ENCODE data around the gene LSM4.
"Not testable (repeated sequence)": the region's sequence is repeated elsewhere in the genome, so short reads cannot be mapped to it uniquely, and the experiment has no call there.

LSM4 gene

GRCh38 chr19:18322759-18323460 lies at the start of gene LSM4:
LSM4 (minus strand) TSS chr19:18323076; CDS start chr19:18323020, 56 bp downstream.
- in situ Hi-C loops (cut with MboI; ENCODE audit: low pct_unique_long_range_greater_than_20kb, low sequenced_read_pairs), result no loop called here
- DNase-seq, result peak; percentile 99

GRCh38 chr19:18368504-18369222 lies 45.8 kb upstream of the LSM4 start:
- no peak for DNase-seq
- in situ Hi-C loops (cut with MboI; ENCODE audit: low pct_unique_long_range_greater_than_20kb, low sequenced_read_pairs), result no loop called here

- in situ Hi-C loops (cut with MboI; ENCODE audit: low pct_unique_long_range_greater_than_20kb, low sequenced_read_pairs), result no loop called here
- DNase-seq, result no peak
Measured at GRCh38 chr19:18366021-18366435, 43.2 kb upstream of the LSM4 start.

- peak; percentile 97 for DNase-seq
Measured at GRCh38 chr19:18364826-18365528, 42.1 kb upstream of the LSM4 start.

GRCh38 chr19:18364277-18364825 lies 41.5 kb upstream of the LSM4 start:
- in situ Hi-C loops (cut with MboI; ENCODE audit: low pct_unique_long_range_greater_than_20kb, low sequenced_read_pairs); DNase-seq: not testable (repeated sequence)

More at GRCh38 chr19:18364826-18365528, 42.1 kb upstream of the LSM4 start:
- in situ Hi-C loops (cut with MboI; ENCODE audit: low pct_unique_long_range_greater_than_20kb, low sequenced_read_pairs), result no loop called here

GRCh38 chr19:18363787-18364186 lies 40.9 kb upstream of the LSM4 start:
- in situ Hi-C loops (cut with MboI; ENCODE audit: low pct_unique_long_range_greater_than_20kb, low sequenced_read_pairs), result no loop called here
- DNase-seq, result no peak

- in situ Hi-C loops (cut with MboI; ENCODE audit: low pct_unique_long_range_greater_than_20kb, low sequenced_read_pairs), result no loop called here
- DNase-seq, result peak; percentile 42
Measured at GRCh38 chr19:18362934-18363542, 40.2 kb upstream of the LSM4 start.

GRCh38 chr19:18361646-18362045 lies 38.8 kb upstream of the LSM4 start:
- in situ Hi-C loops (cut with MboI; ENCODE audit: low pct_unique_long_range_greater_than_20kb, low sequenced_read_pairs), result no loop called here
- no peak for DNase-seq

GRCh38 chr19:18357041-18357440 lies 34.2 kb upstream of the LSM4 start:
- in situ Hi-C loops (cut with MboI; ENCODE audit: low pct_unique_long_range_greater_than_20kb, low sequenced_read_pairs), result loop anchor here (10.0 kb wide), 1 partner anchor 48 kb away; no protein-coding TSS in a partner anchor

GRCh38 chr19:18354743-18355142 lies 31.9 kb upstream of the LSM4 start:
- not testable (repeated sequence) for DNase-seq
- in situ Hi-C loops (cut with MboI; ENCODE audit: low pct_unique_long_range_greater_than_20kb, low sequenced_read_pairs), result loop anchor here (10.0 kb wide), 1 partner anchor 50 kb away; no protein-coding TSS in a partner anchor

More at GRCh38 chr19:18357041-18357440, 34.2 kb upstream of the LSM4 start:
- no peak for DNase-seq

GRCh38 chr19:18353378-18354005 lies 30.6 kb upstream of the LSM4 start:
- DNase-seq, result no peak
- in situ Hi-C loops (cut with MboI; ENCODE audit: low pct_unique_long_range_greater_than_20kb, low sequenced_read_pairs), result loop anchor here (10.0 kb wide), 1 partner anchor 51 kb away; no protein-coding TSS in a partner anchor

GRCh38 chr19:18351544-18351943 lies 28.7 kb upstream of the LSM4 start:
- in situ Hi-C loops (cut with MboI; ENCODE audit: low pct_unique_long_range_greater_than_20kb, low sequenced_read_pairs), result loop anchor here (10.0 kb wide), 1 partner anchor 53 kb away; no protein-coding TSS in a partner anchor
- DNase-seq, result no peak

- in situ Hi-C loops (cut with MboI; ENCODE audit: low pct_unique_long_range_greater_than_20kb, low sequenced_read_pairs), result loop anchor here (10.0 kb wide), 1 partner anchor 54 kb away; no protein-coding TSS in a partner anchor
Measured at GRCh38 chr19:18350490-18350889, 27.6 kb upstream of the LSM4 start.

GRCh38 chr19:18349524-18350128 lies 26.8 kb upstream of the LSM4 start:
- DNase-seq, result peak; percentile 63

More at GRCh38 chr19:18350490-18350889, 27.6 kb upstream of the LSM4 start:
- DNase-seq, result no peak

GRCh38 chr19:18348818-18349339 lies 26.0 kb upstream of the LSM4 start:
- DNase-seq; in situ Hi-C loops (cut with MboI; ENCODE audit: low pct_unique_long_range_greater_than_20kb, low sequenced_read_pairs): not testable (repeated sequence)

More at GRCh38 chr19:18349524-18350128, 26.8 kb upstream of the LSM4 start:
- in situ Hi-C loops (cut with MboI; ENCODE audit: low pct_unique_long_range_greater_than_20kb, low sequenced_read_pairs), result loop anchor here (10.0 kb wide), 1 partner anchor 55 kb away; no protein-coding TSS in a partner anchor

- in situ Hi-C loops (cut with MboI; ENCODE audit: low pct_unique_long_range_greater_than_20kb, low sequenced_read_pairs), result no loop called here
- DNase-seq, result no peak
Measured at GRCh38 chr19:18348171-18348570, 25.3 kb upstream of the LSM4 start.

GRCh38 chr19:18346091-18346490 lies 23.2 kb upstream of the LSM4 start:
- in situ Hi-C loops (cut with MboI; ENCODE audit: low pct_unique_long_range_greater_than_20kb, low sequenced_read_pairs), result no loop called here

GRCh38 chr19:18345296-18345695 lies 22.4 kb upstream of the LSM4 start:
- in situ Hi-C loops (cut with MboI; ENCODE audit: low pct_unique_long_range_greater_than_20kb, low sequenced_read_pairs), result no loop called here
- DNase-seq, result no peak

More at GRCh38 chr19:18346091-18346490, 23.2 kb upstream of the LSM4 start:
- no peak for DNase-seq
